HCEC 1CT (cell line): ENCODE data around the gene INF2.
A peak's percentile ranks its signal among the peaks of the same experiment; 100 is the strongest.
"Not testable (repeated sequence)": the region's sequence is repeated elsewhere in the genome, so short reads cannot be mapped to it uniquely, and the experiment has no call there.

ENCODE experiments used
- DNase-seq: peaks from one replicate; pipeline ENCODE4 v3.0.0-alpha.2; 2017

Gene INF2

GRCh38 chr14:104689109-104689880 lies at the start of gene INF2:
Gene INF2, plus strand, starts transcription at chr14:104689618. Its CDS starts 11,748 bp downstream, at chr14:104701366.
- peak; percentile 51 for DNase-seq

- DNase-seq, result peak; percentile 44
Observed at GRCh38 chr14:104639885-104640548, 49.4 kb upstream of the INF2 start.

GRCh38 chr14:104640681-104641080 lies 48.7 kb upstream of the INF2 start:
- DNase-seq, result no peak

GRCh38 chr14:104641753-104642539 lies 47.5 kb upstream of the INF2 start:
- no peak for DNase-seq

GRCh38 chr14:104642540-104642868 lies 46.9 kb upstream of the INF2 start:
- DNase-seq, result no peak

GRCh38 chr14:104643306-104643705 lies 46.1 kb upstream of the INF2 start:
- DNase-seq, result no peak

- DNase-seq, result no peak
Observed at GRCh38 chr14:104644091-104644635, 45.3 kb upstream of the INF2 start.

- DNase-seq, result no peak
Observed at GRCh38 chr14:104644656-104645378, 44.6 kb upstream of the INF2 start.

- no peak for DNase-seq
Observed at GRCh38 chr14:104647467-104648043, 41.9 kb upstream of the INF2 start.

GRCh38 chr14:104650057-104650980 lies 39.1 kb upstream of the INF2 start:
- DNase-seq, result peak; percentile 20

- DNase-seq, result no peak
Observed at GRCh38 chr14:104650981-104651875, 38.2 kb upstream of the INF2 start.

- no peak for DNase-seq
Observed at GRCh38 chr14:104651876-104652260, 37.5 kb upstream of the INF2 start.

GRCh38 chr14:104652386-104652785 lies 37.0 kb upstream of the INF2 start:
- DNase-seq, result no peak

- not testable (repeated sequence) for DNase-seq
Observed at GRCh38 chr14:104653130-104653920, 36.1 kb upstream of the INF2 start.

- no peak for DNase-seq
Observed at GRCh38 chr14:104654119-104654518, 35.3 kb upstream of the INF2 start.

GRCh38 chr14:104655128-104655848 lies 34.1 kb upstream of the INF2 start:
- DNase-seq, result no peak

- no peak for DNase-seq
Observed at GRCh38 chr14:104656014-104656714, 33.3 kb upstream of the INF2 start.

- no peak for DNase-seq
Observed at GRCh38 chr14:104657101-104657524, 32.3 kb upstream of the INF2 start.
